BLaER1 (cell line): ENCODE measurements around the gene SYCE3.

Experiments used
- H3K27ac ChIP-seq: shearing (Covaris generic); formaldehyde crosslinking; 2 replicates; pipeline ENCODE4 v1.8.1; 2022
- H3K27me3 ChIP-seq: shearing (Covaris generic); formaldehyde crosslinking; 2 replicates; pipeline ENCODE4 v1.8.1; 2022
- H3K36me3 ChIP-seq: shearing (Covaris generic); formaldehyde crosslinking; 2 replicates; pipeline ENCODE4 v1.8.1; 2022
- H3K4me1 ChIP-seq: shearing (Covaris generic); formaldehyde crosslinking; 2 replicates; pipeline ENCODE4 v1.8.1; 2022
- H3K4me2 ChIP-seq: shearing (Covaris generic); formaldehyde crosslinking; 2 replicates; pipeline ENCODE4 v1.8.1; 2022
- H3K4me3 ChIP-seq: shearing (Covaris generic); formaldehyde crosslinking; 2 replicates; pipeline ENCODE4 v1.8.1; 2022
- H3K9ac ChIP-seq: shearing (Covaris generic); formaldehyde crosslinking; 2 replicates; pipeline ENCODE4 v1.8.1; 2022
- H3K9me3 ChIP-seq: shearing (Covaris generic); formaldehyde crosslinking; 2 replicates; pipeline ENCODE4 v1.8.1; 2022
- H4K20me1 ChIP-seq: shearing (Covaris generic); formaldehyde crosslinking; 2 replicates; pipeline ENCODE4 v1.8.1; 2022
- Cebpa-rat ChIP-seq: shearing (Covaris generic); IDR thresholded peaks from 2 replicates; pipeline ENCODE4 v1.8.1; 2022

Gene SYCE3

DNA sequence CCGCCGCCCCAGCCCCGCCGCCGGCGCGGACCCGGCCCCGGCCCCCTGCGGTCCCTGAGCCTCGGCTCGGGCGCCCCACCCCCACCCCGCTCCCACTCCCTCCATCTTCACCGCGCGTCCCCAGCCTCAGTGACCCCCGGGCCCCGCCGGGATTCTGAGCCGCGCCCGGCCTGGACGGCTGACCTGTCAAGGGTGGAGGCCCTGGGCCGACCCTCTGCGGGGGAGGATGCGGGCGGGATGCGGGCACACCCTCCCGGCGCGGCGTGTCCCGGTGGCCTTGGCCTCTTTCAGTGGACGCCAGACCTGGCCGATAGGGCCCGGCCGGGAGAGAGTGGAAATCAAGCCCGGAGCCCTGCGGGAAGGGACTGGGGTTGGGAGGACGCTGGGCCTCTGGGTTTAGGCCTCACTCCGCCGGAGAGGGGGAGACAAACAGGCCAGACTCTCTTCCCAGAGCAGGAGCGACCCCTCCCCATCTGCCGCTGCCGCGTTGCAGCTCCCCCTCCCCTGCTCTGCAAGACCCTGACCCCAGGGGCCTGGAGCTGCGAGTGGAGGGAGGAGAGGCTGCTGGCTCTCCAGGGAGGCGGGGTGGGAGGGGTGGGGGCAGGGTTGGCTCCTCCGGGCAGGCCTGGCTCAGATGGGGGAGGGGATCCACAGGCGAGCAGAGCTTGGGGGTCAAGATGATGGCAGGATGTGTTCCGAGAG is 38.4 kb upstream of the SYCE3 start:
- no peak overlapping the region for H3K4me2 ChIP-seq
- peaks cover 48% of the 10 kb centered on the region for H4K20me1 ChIP-seq
- H3K4me1 ChIP-seq: peaks cover 9% of the 10 kb centered on the region; the same call in 1 of the 2 replicates
- no peaks in the 10 kb centered on the region for H3K9me3 ChIP-seq
- H3K36me3 ChIP-seq: no peaks in the 10 kb centered on the region
- no peak overlapping the region for H3K4me3 ChIP-seq
- peaks cover 80% of the 10 kb centered on the region for H3K27me3 ChIP-seq
- no peak overlapping the region for H3K27ac ChIP-seq
- no peak for TF ChIP-seq Cebpa-rat
- H3K9ac ChIP-seq: no peak overlapping the region

DNA sequence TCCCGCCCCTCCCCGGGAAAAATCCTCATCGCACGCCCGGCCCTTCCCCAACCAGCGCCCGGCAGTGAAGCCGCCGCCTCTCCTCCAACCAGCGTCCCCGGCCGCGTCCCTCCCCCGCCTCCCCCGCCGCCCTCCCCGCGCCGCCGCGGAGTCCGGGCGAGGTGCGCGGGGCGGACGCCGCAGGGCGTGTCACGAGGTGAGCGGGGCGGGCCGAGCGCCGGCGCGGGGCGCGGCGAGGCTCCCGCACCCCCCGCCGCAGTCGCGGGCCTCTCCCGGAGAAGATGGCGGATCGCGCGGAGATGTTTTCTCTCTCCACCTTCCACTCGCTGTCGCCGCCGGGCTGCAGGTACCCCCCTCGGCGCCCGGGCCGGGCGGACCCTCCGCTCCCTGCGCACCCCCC is 37.8 kb upstream of the SYCE3 start, which contains the start of gene MAPK8IP2:
TSS of gene MAPK8IP2 (plus strand) at position 256 of the 400 bp plus-strand sequence. CDS start at position 282, 26 bp downstream.
- Histone ChIP-seq H3K4me1 (peaks cover 4% of the 10 kb centered on the region; the same call in 1 of the 2 replicates), H3K4me3 (no peak within 1 kb of the TSS), H3K4me2 (peak within 1 kb of the TSS; percentile 44; the same call in 1 of the 2 replicates), H3K9me3 (no peaks in the 10 kb centered on the region), H3K27ac (no peak within 1 kb of the TSS), H3K36me3 (no peaks in the 10 kb centered on the region), H4K20me1 (peaks cover 48% of the 10 kb centered on the region), H3K9ac (no peak within 1 kb of the TSS), H3K27me3 (peaks cover 75% of the 10 kb centered on the region)
- no peak for TF ChIP-seq Cebpa-rat

DNA sequence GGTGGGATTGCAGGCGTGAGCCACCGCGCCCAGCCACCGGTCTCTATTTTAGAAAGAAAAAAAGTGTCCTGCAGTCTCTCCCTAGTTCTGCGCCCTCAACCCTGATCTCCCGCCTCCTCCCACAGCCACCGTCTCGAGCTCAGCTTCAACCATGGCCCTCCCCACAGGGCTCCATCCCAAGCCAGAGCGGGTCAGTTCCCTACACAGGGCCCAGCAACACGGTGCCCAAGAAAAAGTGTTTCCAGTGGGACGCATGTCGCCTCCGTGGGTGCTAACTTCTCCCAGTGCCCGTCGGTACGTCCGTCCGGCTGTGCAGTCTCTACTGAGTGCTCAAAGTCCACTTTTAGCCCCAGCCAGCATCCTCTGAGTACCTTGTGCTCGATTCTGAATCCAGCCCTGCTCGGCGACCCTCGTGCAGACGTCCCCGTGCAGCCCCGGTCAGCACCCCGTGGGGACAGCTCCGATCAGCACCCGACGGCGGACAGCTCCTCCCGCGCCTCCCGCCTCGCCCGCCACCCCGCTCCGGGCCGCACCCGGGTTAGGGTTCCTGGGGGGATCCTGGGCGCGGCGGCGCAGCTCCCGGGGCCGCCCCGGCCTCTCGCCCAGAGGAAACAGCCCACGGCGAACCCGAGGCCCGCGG is 37.2 kb upstream of the SYCE3 start:
- H3K9ac ChIP-seq: no peak overlapping the region
- H3K4me1 ChIP-seq: no peaks in the 10 kb centered on the region
- no peaks in the 10 kb centered on the region for H3K9me3 ChIP-seq
- no peak overlapping the region for H3K27ac ChIP-seq
- peaks cover 42% of the 10 kb centered on the region for H4K20me1 ChIP-seq
- H3K36me3 ChIP-seq: no peaks in the 10 kb centered on the region
- no peak for TF ChIP-seq Cebpa-rat
- H3K27me3 ChIP-seq: peaks cover 69% of the 10 kb centered on the region
- H3K4me2 ChIP-seq: peak overlapping the region; percentile 44; the same call in 1 of the 2 replicates
- H3K4me3 ChIP-seq: no peak overlapping the region

DNA sequence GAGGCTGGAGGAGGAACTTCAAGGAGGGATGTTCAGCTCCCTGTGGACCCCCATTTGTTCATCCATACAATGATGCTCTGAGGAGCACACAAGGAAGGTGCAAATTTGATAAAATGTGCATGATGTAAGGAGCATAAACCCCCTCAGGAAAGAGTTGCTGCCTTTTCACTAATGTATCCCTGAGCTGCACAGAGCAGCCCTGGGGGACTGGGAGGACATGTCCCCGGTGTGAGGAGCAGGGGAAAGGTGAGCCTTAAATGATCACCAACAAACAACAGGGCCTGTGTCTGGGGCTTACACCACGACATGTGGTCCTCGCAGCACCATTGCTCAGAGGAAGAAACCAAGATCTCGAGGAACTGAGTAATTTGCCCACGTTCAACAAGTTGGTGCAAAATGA is 34.4 kb upstream of the SYCE3 start:
- Histone ChIP-seq H3K36me3 (no peaks in the 10 kb centered on the region), H3K9me3 (no peaks in the 10 kb centered on the region), H4K20me1 (peaks cover 27% of the 10 kb centered on the region), H3K4me2 (no peak overlapping the region), H3K4me3 (no peak overlapping the region), H3K27me3 (peaks cover 40% of the 10 kb centered on the region), H3K4me1 (no peaks in the 10 kb centered on the region), H3K27ac (no peak overlapping the region), H3K9ac (no peak overlapping the region)
- no peak for TF ChIP-seq Cebpa-rat

DNA sequence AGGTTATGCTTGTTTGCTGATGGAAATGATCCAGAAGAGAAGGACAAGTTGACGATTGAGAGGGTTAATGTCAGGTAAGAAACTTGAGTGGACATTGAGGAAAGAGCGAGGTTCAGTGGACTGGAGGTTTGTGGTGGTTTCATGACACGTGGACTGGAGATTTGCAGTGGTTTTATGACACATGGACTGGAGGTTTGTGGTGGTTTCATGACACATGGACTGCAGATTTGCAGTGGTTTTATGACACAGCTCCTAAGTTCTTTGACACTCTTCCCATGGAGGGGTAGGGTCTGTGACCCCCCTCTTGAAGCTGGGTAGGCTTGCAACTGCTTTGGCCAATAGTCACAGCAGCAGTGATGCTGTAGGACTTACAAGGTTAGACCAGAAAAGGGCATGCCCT is 32.5 kb upstream of the SYCE3 start:
- H3K27me3 ChIP-seq: peaks cover 22% of the 10 kb centered on the region
- H3K4me1 ChIP-seq: no peaks in the 10 kb centered on the region
- no peak overlapping the region for H3K9ac ChIP-seq
- TF ChIP-seq Cebpa-rat: no peak
- no peak overlapping the region for H3K27ac ChIP-seq
- peaks cover 22% of the 10 kb centered on the region for H4K20me1 ChIP-seq
- H3K4me2 ChIP-seq: no peak overlapping the region
- no peak overlapping the region for H3K4me3 ChIP-seq
- no peaks in the 10 kb centered on the region for H3K9me3 ChIP-seq
- H3K36me3 ChIP-seq: no peaks in the 10 kb centered on the region

DNA sequence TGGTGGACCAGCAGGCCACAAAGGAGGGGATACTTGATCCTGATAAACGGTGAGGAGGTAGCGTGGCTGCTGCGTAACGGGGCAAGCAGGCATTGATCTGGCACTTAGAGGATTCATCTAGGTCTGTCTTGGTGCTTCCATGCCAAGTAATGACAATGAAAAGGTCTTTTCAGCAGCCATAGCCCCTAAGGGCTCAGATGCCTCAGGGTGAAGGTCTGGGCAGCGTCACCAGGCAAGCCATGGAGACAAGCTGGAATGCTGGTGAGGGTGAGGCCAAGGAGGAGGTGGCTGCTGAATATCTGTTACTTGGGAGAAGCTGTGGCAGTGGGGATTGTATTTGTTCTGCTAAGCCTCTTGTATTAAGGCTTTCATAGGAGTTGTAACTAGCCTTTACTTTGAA is 24.7 kb upstream of the SYCE3 start:
- Histone ChIP-seq H3K27me3 (no peaks in the 10 kb centered on the region), H3K9ac (no peak overlapping the region), H3K4me1 (peaks cover 9% of the 10 kb centered on the region), H3K36me3 (no peaks in the 10 kb centered on the region), H3K4me3 (no peak overlapping the region), H4K20me1 (peaks cover 10% of the 10 kb centered on the region), H3K9me3 (no peaks in the 10 kb centered on the region), H3K27ac (no peak overlapping the region), H3K4me2 (no peak overlapping the region)
- TF ChIP-seq Cebpa-rat: no peak

DNA sequence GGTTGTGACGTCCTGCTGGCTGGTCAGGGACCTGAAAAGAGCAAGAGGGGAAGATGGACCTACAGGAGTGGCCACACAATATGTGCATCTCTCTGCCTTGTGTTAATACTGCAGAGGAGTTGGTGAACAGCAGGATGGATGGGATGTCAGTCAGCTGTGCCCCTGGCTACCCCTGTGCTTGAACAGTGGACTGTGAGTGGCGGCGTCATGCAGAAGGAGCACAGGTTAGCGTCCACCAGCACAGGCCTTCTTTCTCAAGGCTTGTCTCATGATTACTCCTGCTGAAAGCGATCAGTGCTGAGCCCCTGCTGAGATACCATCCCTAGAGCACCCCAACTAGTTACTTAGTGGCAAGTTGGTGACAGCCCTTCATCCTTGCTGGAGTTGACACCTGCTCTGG is 23.7 kb upstream of the SYCE3 start:
- H3K4me1 ChIP-seq: peaks cover 16% of the 10 kb centered on the region
- H3K9me3 ChIP-seq: no peaks in the 10 kb centered on the region
- TF ChIP-seq Cebpa-rat: no peak
- H3K27ac ChIP-seq: no peak overlapping the region
- no peak overlapping the region for H3K9ac ChIP-seq
- H3K36me3 ChIP-seq: 0 out of 2 replicates have a peak, but pooled peaks cover under 1% of the 10 kb centered on the region
- no peak overlapping the region for H3K4me2 ChIP-seq
- H3K27me3 ChIP-seq: no peaks in the 10 kb centered on the region
- H3K4me3 ChIP-seq: no peak overlapping the region
- H4K20me1 ChIP-seq: peaks cover 12% of the 10 kb centered on the region

DNA sequence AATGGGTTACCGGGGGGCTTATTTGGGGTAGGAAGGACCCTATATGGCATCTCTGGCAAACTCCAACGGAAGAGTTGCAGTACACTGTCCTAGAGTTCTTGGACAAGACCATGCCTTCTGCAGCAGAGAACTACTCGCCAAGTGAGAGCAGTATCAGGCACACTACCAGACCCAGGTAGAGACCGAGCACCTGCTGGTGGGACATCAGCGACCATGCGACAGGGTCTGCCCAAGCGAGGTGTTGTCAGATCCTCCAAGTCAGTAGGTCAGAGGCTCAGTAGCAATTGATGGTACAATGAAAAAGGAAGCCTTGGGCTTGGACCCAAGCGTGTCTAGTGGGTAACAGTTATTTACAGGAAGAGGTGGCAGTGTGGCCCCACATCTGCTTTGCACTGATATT is 23.1 kb upstream of the SYCE3 start:
- Histone ChIP-seq H3K9ac (no peak overlapping the region), H3K36me3 (peaks cover 7% of the 10 kb centered on the region; the same call in 1 of the 2 replicates), H3K4me3 (no peak overlapping the region), H3K27me3 (no peaks in the 10 kb centered on the region), H4K20me1 (peaks cover 17% of the 10 kb centered on the region), H3K4me2 (no peak overlapping the region), H3K27ac (no peak overlapping the region), H3K4me1 (peaks cover 21% of the 10 kb centered on the region), H3K9me3 (no peaks in the 10 kb centered on the region)
- TF ChIP-seq Cebpa-rat: no peak

DNA sequence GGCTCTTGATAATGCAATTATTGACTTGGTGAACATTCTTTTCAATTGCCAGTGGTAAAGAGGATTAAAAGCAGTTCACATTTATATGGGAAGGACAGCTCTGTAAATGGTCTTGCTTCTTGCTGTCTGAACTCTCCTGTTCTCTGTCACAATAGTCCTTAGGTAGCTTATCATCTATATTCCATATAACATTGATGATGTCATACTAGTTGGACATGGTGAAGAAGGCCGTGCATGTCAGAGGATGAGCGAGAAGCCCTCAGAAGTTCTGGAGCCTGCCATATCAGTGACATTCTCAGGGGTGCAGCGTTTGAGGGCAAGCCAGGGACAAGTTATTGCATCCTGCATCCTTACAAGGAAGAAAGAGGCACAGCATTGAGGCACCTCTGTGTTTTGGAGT is 22.5 kb upstream of the SYCE3 start:
- H4K20me1 ChIP-seq: peaks cover 17% of the 10 kb centered on the region
- TF ChIP-seq Cebpa-rat: no peak

More for the DNA sequence above, 22.5 kb upstream of the SYCE3 start:
- Histone ChIP-seq H3K27ac (no peak overlapping the region), H3K4me3 (no peak overlapping the region), H3K27me3 (no peaks in the 10 kb centered on the region), H3K4me2 (no peak overlapping the region), H3K4me1 (peaks cover 21% of the 10 kb centered on the region), H3K9ac (no peak overlapping the region), H3K9me3 (no peaks in the 10 kb centered on the region), H3K36me3 (peaks cover 12% of the 10 kb centered on the region)
